IMR-90 (cell line): ENCODE measurements around the gene TGM6. TPM values are rescaled to one million over a fixed set of nuclear protein-coding genes. Genes with fewer than 3 reads are reported as not detected.

Experiments used
- ATAC-seq: fragments of 200-7000 bp; cut with Tn5 transposase; 2 replicates; pipeline ENCODE4 v1.9.1; 2020; ENCODE audit warnings: low read depth, mild to moderate bottlenecking, moderate library complexity
- BruUV-seq: library from RNA; stranded (reverse); fragments of 400-500 nt; replicated peaks from 2 replicates; lab custom pipeline; 2021; lab: Mats Ljungman, UMichigan
- CTCF ChIA-PET: fragments of 300-600 bp; formaldehyde crosslinking; extraction: SDS; loops from one replicate; lab custom pipeline; 2021; ENCODE audit warnings: antibody characterized with exemption; lab: Yijun Ruan, JAX
- POLR2A ChIA-PET: fragments of 300-600 bp; sonication (Branson Sonifier 250); formaldehyde crosslinking; loops from one replicate; lab custom pipeline; 2022; ENCODE audit warnings: antibody characterized with exemption; ENCODE audit not compliant: unreplicated experiment; lab: Charles Lee
- DNase-seq: peaks from one replicate; pipeline ENCODE4 v3.0.0; 2013
- H2AFZ ChIP-seq: replicated peaks from 2 replicates; pipeline ENCODE3; 2013; ENCODE audit warnings: low read length, mild to moderate bottlenecking; ENCODE audit not compliant: poor library complexity
- H2AK5ac ChIP-seq: 2 replicates; pipeline ENCODE4 v1.6.1; 2013; ENCODE audit warnings: low read depth, low read length, inconsistent platforms
- H2AK9ac ChIP-seq: replicated peaks from 2 replicates; pipeline ENCODE3; 2013; ENCODE audit warnings: mild to moderate bottlenecking, low read depth, low read length, moderate library complexity; ENCODE audit not compliant: poor library complexity
- H2BK120ac ChIP-seq: 2 replicates; pipeline ENCODE4 v1.6.1; 2013; ENCODE audit warnings: low read depth, low read length, inconsistent platforms
- H2BK15ac ChIP-seq: 3 replicates; pipeline ENCODE4 v1.6.1; 2013; ENCODE audit warnings: low read depth, low read length, inconsistent platforms
- H2BK20ac ChIP-seq: 2 replicates; pipeline ENCODE4 v1.6.1; 2013; ENCODE audit warnings: low read depth, mild to moderate bottlenecking, inconsistent platforms, low read length, moderate library complexity
- H2BK5ac ChIP-seq: 2 replicates; pipeline ENCODE4 v1.6.1; 2013; ENCODE audit warnings: mild to moderate bottlenecking, low read depth, low read length, inconsistent platforms; ENCODE audit not compliant: poor library complexity, severe bottlenecking
- H3K14ac ChIP-seq: replicated peaks from 2 replicates; pipeline ENCODE4 v1.6.1; 2013; ENCODE audit warnings: low read depth, low read length, inconsistent platforms
- H3K18ac ChIP-seq: 2 replicates; pipeline ENCODE4 v1.6.1; 2013; ENCODE audit warnings: low read depth, low read length, control low read depth
- H3K23ac ChIP-seq: 2 replicates; pipeline ENCODE4 v1.6.1; 2013; ENCODE audit warnings: low read depth, low read length, inconsistent platforms
- H3K27ac ChIP-seq: 2 replicates; pipeline ENCODE4 v1.5.1; 2013; ENCODE audit warnings: mild to moderate bottlenecking, control low read depth, low read length; ENCODE audit not compliant: insufficient read depth
- H3K27me3 ChIP-seq: 2 replicates; pipeline ENCODE4 v1.6.1; 2013; ENCODE audit warnings: low read length; ENCODE audit not compliant: control insufficient read depth, insufficient read depth
- H3K36me3 ChIP-seq: 2 replicates; pipeline ENCODE4 v1.6.1; 2013; ENCODE audit warnings: low read length, mixed read lengths; ENCODE audit not compliant: control insufficient read depth, insufficient read depth
- H3K4ac ChIP-seq: 2 replicates; pipeline ENCODE4 v1.6.1; 2013; ENCODE audit warnings: low read depth, low read length, inconsistent platforms
- H3K4me1 ChIP-seq: 2 replicates; pipeline ENCODE4 v1.6.1; 2013; ENCODE audit warnings: low read length, mixed read lengths; ENCODE audit not compliant: control insufficient read depth, insufficient read depth
- H3K4me2 ChIP-seq: 2 replicates; pipeline ENCODE4 v1.6.1; 2013; ENCODE audit warnings: low read depth, mild to moderate bottlenecking, control low read depth, low read length, moderate library complexity
- H3K4me3 ChIP-seq: 2 replicates; pipeline ENCODE4 v1.5.1; 2013; ENCODE audit warnings: low read depth, mild to moderate bottlenecking, control low read depth, low read length, moderate library complexity; ENCODE audit not compliant: insufficient read depth
- H3K56ac ChIP-seq: 2 replicates; pipeline ENCODE4 v1.6.1; 2013; ENCODE audit warnings: low read length, inconsistent platforms; ENCODE audit not compliant: insufficient read depth; ENCODE audit errors: extremely low read depth
- H3K79me1 ChIP-seq, 2 experiments: 2 replicates each; pipeline ENCODE4 v1.6.1; 2013; ENCODE audit warnings: low read length in 2 of 2, inconsistent platforms in 1 of 2, low read depth in 1 of 2
- H3K9ac ChIP-seq: 2 replicates; pipeline ENCODE4 v1.6.1; 2013; ENCODE audit warnings: low read depth, low read length, control low read depth
- H3K9me1 ChIP-seq: 2 replicates; pipeline ENCODE4 v1.6.1; 2013; ENCODE audit warnings: low read length, inconsistent platforms; ENCODE audit not compliant: insufficient read depth
- H3K9me3 ChIP-seq: 2 replicates; pipeline ENCODE4 v1.6.1; 2013; ENCODE audit warnings: low read length; ENCODE audit not compliant: control insufficient read depth, insufficient read depth
- H4K20me1 ChIP-seq: 2 replicates; pipeline ENCODE4 v1.6.1; 2013; ENCODE audit warnings: low read length, inconsistent platforms; ENCODE audit not compliant: insufficient read depth
- H4K5ac ChIP-seq: 2 replicates; pipeline ENCODE4 v1.6.1; 2013; ENCODE audit warnings: mild to moderate bottlenecking, low read depth, low read length, control low read depth
- H4K8ac ChIP-seq, 2 experiments: 2 replicates each; pipeline ENCODE4 v1.6.1; 2013; ENCODE audit warnings: low read depth in 2 of 2, low read length in 2 of 2, control low read depth in 1 of 2, inconsistent platforms in 1 of 2
- H4K91ac ChIP-seq: 2 replicates; pipeline ENCODE4 v1.6.1; 2013; ENCODE audit warnings: low read depth, low read length, inconsistent platforms; ENCODE audit not compliant: insufficient read depth
- BHLHE40 ChIP-seq: fragments of 150-350 bp; IDR thresholded peaks from 2 replicates; pipeline ENCODE4 v1.6.1; 2016; ENCODE audit warnings: mild to moderate bottlenecking, low read depth, low read length
- CHD1 ChIP-seq: IDR thresholded peaks from 2 replicates; pipeline ENCODE4 v1.6.1; 2012; ENCODE audit warnings: low read depth, low read length, improper control_type of control experiment
- CTCF ChIP-seq: conservative IDR thresholded peaks from 2 replicates; pipeline ENCODE4 v1.5.1; 2012; ENCODE audit warnings: mild to moderate bottlenecking, low read depth, low read length, improper control_type of control experiment
- ELK1 ChIP-seq: fragments of 150-350 bp; IDR thresholded peaks from 2 replicates; pipeline ENCODE4 v1.6.1; 2016; ENCODE audit warnings: low read depth, mild to moderate bottlenecking, low read length, moderate library complexity, borderline replicate concordance
- FOS ChIP-seq: fragments of 150-350 bp; IDR thresholded peaks from 2 replicates; pipeline ENCODE4 v1.6.1; 2016; ENCODE audit warnings: low read depth, low read length
- MAFK ChIP-seq: IDR thresholded peaks from 2 replicates; pipeline ENCODE4 v1.6.1; 2012; ENCODE audit warnings: low read depth, low read length, improper control_type of control experiment
- MAZ ChIP-seq: IDR thresholded peaks from 2 replicates; pipeline ENCODE4 v1.6.1; 2012; ENCODE audit warnings: low read depth, mild to moderate bottlenecking, low read length, improper control_type of control experiment, moderate library complexity, borderline replicate concordance
- MXI1 ChIP-seq: IDR thresholded peaks from 2 replicates; pipeline ENCODE4 v1.6.1; 2012; ENCODE audit warnings: low read depth, mild to moderate bottlenecking, low read length, moderate library complexity, borderline replicate concordance
- NFE2L2 ChIP-seq: fragments of 150-350 bp; IDR thresholded peaks from 2 replicates; pipeline ENCODE4 v1.6.1; 2016; ENCODE audit warnings: low read depth, mild to moderate bottlenecking, low read length
- POLR2A ChIP-seq: IDR thresholded peaks from 2 replicates; pipeline ENCODE4 v1.6.1; 2012; ENCODE audit warnings: mild to moderate bottlenecking, low read depth, low read length
- RAD21 ChIP-seq: IDR thresholded peaks from 2 replicates; pipeline ENCODE4 v1.6.1; 2012; ENCODE audit warnings: low read length, improper control_type of control experiment
- RCOR1 ChIP-seq: IDR thresholded peaks from 2 replicates; pipeline ENCODE4 v1.6.1; 2012; ENCODE audit warnings: mild to moderate bottlenecking, low read length, improper control_type of control experiment; ENCODE audit not compliant: insufficient replicate concordance
- RFX5 ChIP-seq: IDR thresholded peaks from 2 replicates; pipeline ENCODE4 v1.8.0; 2012; ENCODE audit warnings: low read depth, mild to moderate bottlenecking, low read length, moderate library complexity
- SMC3 ChIP-seq: fragments of 150-350 bp; IDR thresholded peaks from 2 replicates; pipeline ENCODE4 v1.6.1; 2016; ENCODE audit warnings: low read depth, mild to moderate bottlenecking, antibody characterized with exemption, low read length, moderate library complexity
- USF2 ChIP-seq: fragments of 150-350 bp; IDR thresholded peaks from 2 replicates; pipeline ENCODE4 v1.6.1; 2017; ENCODE audit warnings: mild to moderate bottlenecking, antibody characterized with exemption, low read length, low read depth
- WGBS, 2 experiments: methylation state at CpG; one replicate each; pipeline versions ENCODE4 v1.1.5 to v1.1.7; 2013; ENCODE audit warnings: missing lambda C conversion rate in 2 of 2; ENCODE audit not compliant: insufficient read length in 1 of 2; ENCODE audit errors: extremely low coverage in 2 of 2; 5-methylcytosine and 5-hydroxymethylcytosine counted together
- dilution Hi-C: fragments of 300-500 bp; cut with HindIII; formaldehyde crosslinking; loops from one replicate; pipeline ENCODE4 v1.14.3; 2018; ENCODE audit warnings: low sequenced_read_pairs; ENCODE audit not compliant: unreplicated experiment
- in situ Hi-C: fragments of 300-500 bp; cut with MboI; formaldehyde crosslinking; loops from 3 replicates; pipeline ENCODE4 v1.14.3; 2019; ENCODE audit warnings: low sequenced_read_pairs, inconsistent platforms, mixed read lengths
- intact Hi-C: fragments of 100-400 bp; cut with micrococcal nuclease; formaldehyde crosslinking; loops from 2 replicates; pipeline ENCODE4 v1.10.0; 2022
- polyA plus RNA-seq, 3 experiments: library from polyadenylated mRNA; depleted of rRNA; stranded (reverse); fragments of >200 nt; gene quantifications; 2 replicates each; pipeline ENCODE4 v1.2.3, GENCODE V29; 2012; ENCODE audit warnings: low replicate concordance in 1 of 3
- total RNA-seq: library from RNA; depleted of rRNA; stranded (reverse); fragments of >200 nt; gene quantifications from 2 replicates; pipeline ENCODE4 v1.2.3, GENCODE V29; 2012

Gene TGM6
- total and polyA plus RNA-seq, 2 of the 4 experiments (the other 2 are of a cell fraction): not detected

DNA sequence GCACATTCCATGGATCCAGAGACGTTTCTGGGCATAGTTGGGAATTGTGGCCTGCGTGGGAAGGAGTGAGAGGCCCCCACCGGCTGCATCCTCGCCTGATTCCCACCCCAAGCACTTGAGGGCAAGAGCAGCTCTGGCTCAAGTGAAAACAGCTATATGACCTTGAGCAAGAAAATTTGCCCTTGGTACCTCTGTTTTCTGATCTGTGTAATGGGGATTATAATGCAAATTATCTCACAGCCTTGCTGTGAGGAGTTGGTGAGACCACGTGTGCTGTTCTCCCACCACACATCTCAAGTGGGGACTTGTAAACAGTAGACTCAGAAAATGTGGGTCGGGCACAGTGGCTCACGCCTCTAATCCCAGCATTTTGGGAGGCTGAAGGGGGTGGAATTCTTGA, 602 bp downstream of the TGM6 start:
- Histone ChIP-seq H3K18ac (no peak overlapping the region), H4K91ac (no peak overlapping the region), H4K20me1 (no peaks in the 10 kb centered on the region), H2BK15ac (no peak overlapping the region), H3K9me3 (no peaks in the 10 kb centered on the region), H2BK20ac (no peak overlapping the region), H3K23ac (no peak overlapping the region), H3K27ac (no peak overlapping the region), H3K4me1 (no peaks in the 10 kb centered on the region), H3K56ac (no peak overlapping the region), H3K4ac (no peak overlapping the region), H3K4me2 (no peak overlapping the region), H4K5ac (no peak overlapping the region), H3K4me3 (no peak overlapping the region), H2BK120ac (no peak overlapping the region), H3K27me3 (no peaks in the 10 kb centered on the region), H3K9ac (no peak overlapping the region), H2BK5ac (no peak overlapping the region), H2AK9ac (no peak overlapping the region), H3K79me1 (no peaks in the 10 kb centered on the region), H3K14ac (no peak overlapping the region), H2AFZ (no peak overlapping the region), H3K36me3 (no peaks in the 10 kb centered on the region), H3K9me1 (no peaks in the 10 kb centered on the region), H4K8ac (no peak overlapping the region), H2AK5ac (no peak overlapping the region)
- dilution Hi-C loops (no loop called here), in situ Hi-C loops (no loop called here), intact Hi-C loops (no loop called here)
- no peak for TF ChIP-seq MAFK
- no peak for TF ChIP-seq USF2
- TF ChIP-seq RFX5: no peak
- no peak for TF ChIP-seq BHLHE40
- no peak for TF ChIP-seq ELK1
- no peak for TF ChIP-seq FOS
- no peak for TF ChIP-seq SMC3
- TF ChIP-seq MXI1: no peak
- no peak for TF ChIP-seq CTCF
- TF ChIP-seq CHD1: no peak
- TF ChIP-seq MAZ: no peak
- no peak for TF ChIP-seq RCOR1
- TF ChIP-seq NFE2L2: no peak
- TF ChIP-seq RAD21: no peak
- TF ChIP-seq POLR2A: no peak
- ChIA-PET POLR2A (no interaction called here), CTCF (no interaction called here)
- WGBS, 2 experiments: no CpG with 5 or more reads among the region's 7 CpGs
- ATAC-seq (no peak), DNase-seq (no peak)
- no TSS peak for BruUV-seq
